Muscle of back (tissue), 11 donors: Measurements from ENCODE around the gene GOLGA3. TPM values are rescaled to one million over a fixed set of nuclear protein-coding genes. Genes with fewer than 3 reads are reported as not detected.
"Not testable (repeated sequence)": the region's sequence is repeated elsewhere in the genome, so short reads cannot be mapped to it uniquely, and the experiment has no call there.

Experiments
- DNase-seq, 3 donors: peaks; one replicate each; pipeline versions ENCODE4 v3.0.0 to v3.0.0-alpha.2; 2013
- polyA plus RNA-seq, 10 donors: library from polyadenylated mRNA; unstranded; fragments of 120-200 nt; gene quantifications; one replicate each; pipeline ENCODE4 v1.2.1, GENCODE V29; 2013; ENCODE audit not compliant: insufficient read length in 10 of 10

The GOLGA3 gene
- polyA plus RNA-seq, 10 donors = 33.7 to 46.8 (median 43.1) TPM

DNA sequence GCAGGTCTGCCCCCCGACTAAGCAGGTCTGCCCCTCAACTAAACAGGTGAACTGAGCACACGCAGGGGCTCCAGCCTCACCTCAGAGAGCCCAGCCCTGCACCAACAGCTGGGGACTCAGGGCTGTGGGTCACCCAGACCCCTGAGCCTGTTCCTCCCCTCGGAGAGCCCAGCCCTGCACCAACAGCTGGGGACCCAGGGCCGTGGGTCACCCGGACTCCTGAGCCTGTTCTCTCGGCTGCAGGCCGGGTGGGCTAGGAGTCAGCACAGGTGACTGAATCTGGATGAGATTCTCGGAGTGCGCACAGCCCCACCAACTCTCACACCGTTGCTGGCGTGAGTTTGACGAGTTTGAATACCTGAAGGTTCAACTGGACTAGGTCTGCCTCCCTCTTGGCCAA, 46.7 kb downstream of the GOLGA3 start:
- no peak for DNase-seq

DNA sequence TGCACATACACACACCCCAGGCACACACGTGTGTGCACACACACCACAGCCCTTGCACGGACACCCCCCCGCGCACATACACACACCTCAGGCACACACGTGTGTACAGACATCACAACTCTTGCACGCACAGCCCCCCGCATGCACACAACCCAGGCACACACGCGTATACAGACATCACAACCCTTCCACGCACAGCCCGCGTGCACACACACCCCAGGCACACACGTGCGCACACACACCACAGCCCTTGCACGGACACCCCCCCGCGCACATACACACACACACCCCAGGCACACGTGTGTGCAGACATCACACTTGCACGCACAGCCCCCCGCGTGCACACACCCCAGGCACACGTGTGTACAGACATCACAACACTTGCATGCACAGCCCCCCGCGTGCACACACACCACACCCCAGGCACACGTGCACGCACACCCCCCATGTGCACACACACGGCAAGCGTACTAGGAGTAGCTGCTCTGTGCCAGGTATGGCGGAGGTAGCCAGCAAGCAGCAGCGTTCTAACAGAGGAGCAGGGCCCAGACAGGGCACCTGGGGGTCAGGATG, 48.8 kb downstream of the GOLGA3 start:
- DNase-seq = no peak

DNA sequence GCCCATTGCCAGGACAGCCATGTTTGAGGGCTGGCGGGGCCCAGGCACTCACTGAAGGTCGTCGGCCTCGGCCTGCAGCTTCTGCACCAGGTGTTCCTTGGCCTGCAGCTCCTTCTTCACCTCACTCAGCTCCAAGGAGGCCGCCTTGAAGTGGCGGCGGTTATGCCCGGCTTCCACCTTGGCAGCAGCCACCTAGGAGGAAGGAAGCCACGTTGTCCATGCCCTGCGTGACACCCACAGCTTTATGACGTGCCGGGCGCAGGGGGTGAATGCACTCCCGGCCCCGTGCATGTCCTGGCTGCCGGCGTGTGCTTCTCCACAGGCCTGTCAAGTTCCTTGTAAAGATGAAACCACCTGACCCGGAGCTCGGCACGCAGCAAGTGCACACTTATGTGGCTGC, 51.1 kb downstream of the GOLGA3 start:
- no peak for DNase-seq

DNA sequence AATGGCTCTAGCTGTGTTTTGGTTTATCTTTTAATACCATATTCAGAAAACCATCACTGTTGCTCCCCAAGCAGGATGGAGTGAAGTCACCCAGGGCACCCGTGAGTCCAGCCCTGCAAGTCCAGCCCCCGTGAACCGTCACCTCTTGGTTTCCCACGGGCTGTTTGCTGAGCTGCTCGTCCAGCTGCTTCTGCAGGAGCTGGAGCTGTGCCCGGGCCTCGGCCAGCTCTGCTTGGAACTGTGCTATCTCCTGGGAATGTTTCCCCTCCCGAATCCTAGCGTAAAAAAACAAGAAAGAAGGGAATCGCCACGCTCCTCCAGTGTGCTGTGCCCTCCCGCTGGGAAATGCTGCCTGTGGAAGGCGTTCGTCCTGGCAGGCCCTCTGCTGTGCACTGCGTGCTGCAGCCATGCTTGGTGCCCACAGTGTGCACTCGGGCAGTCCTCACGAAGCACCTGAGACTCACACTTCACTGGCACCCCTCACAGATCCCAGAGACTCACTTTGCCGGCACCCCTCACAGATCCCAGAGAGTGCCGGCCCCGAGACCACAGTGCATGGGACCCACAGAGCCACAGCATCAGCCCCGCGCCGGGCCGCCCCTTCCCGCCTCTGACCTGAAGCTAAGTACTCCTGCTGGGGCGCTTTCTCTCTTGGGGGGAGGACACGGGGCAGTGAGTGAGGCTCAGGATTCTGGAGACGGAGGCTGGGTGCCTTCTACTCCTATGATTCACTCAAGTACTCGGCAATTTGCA, 51.7 kb downstream of the GOLGA3 start:
- peak; percentile 42 to 91 (median 76) for DNase-seq

DNA sequence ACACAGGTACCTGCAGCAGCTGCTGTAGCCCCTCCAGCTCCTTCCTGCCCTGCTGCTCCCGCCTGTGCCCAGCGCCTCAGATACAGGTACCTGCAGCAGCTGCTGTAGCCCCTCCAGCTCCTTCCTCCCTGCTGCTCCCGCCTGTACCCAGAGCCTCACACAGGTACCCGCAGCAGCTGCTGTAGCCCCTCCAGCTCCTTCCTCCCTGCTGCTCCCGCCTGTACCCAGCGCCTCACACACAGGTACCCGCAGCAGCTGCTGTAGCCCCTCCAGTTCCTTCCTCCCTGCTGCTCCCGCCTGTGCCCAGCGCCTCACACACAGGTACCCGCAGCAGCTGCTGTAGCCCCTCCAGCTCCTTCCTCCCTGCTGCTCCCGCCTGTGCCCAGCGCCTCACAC, 52.4 kb downstream of the GOLGA3 start:
- DNase-seq = not testable (repeated sequence)

DNA sequence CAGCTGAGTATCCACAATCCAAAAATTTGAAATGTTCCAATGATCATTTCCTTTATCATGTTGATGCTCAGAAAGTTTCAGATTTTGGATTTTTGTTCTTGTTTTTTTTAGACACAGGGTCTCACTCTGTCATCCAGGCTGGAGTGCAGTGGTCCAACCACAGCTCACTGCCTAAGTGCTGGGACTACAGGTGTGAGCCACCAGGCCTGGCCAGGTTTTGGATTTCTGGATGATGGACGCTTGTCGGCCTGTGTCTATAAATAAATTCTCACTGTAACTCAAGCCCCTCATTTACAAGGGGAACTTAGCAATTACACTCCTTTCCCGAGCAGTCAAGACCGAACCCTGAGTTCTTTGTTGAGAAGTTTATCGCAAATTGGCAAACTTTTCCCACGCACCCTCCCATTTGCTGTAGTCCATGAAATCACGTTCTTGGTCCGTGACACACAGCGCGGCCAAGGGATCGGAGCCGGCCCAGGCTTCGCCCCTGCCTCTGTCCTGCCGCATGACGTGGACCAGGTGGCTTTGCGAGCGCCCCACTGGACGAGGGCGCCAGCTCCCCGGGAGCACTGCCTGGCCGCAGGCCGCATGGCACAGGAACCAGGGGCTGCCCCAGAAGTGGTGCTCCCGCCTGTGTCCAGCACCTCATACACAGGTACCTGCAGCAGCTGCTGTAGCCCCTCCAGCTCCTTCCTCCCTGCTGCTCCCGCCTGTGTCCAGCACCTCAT, 53.0 kb downstream of the GOLGA3 start:
- DNase-seq = no peak

DNA sequence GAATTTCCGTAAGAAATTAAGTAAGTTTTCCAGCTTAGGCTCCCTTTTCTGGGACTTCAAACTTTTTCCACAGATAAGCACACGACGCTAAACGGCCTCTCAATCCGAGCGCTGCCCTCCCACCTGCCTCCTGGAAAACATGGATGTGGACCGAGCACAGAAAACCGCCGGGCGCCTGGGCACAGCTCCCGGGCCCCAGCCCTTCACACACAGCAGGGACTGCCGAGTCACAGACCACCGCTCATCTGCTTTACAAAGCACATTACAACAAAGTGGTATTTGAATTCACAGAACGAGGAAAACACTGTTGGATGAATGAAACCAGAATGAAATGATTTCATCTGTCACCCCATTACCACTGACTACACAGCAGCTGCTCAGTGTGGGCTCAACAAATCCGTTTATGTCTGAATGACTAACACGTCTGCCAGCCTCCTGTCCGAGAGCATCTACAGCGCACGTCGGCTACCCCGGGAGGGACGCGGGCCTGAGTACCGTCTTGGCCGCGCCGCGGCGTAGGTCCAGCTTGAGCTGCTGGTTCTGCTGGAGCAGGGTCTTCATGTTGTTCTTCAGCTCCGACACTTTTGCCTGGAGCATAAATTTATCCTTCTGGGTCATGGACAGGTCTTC, 53.9 kb downstream of the GOLGA3 start:
- DNase-seq = no peak

DNA sequence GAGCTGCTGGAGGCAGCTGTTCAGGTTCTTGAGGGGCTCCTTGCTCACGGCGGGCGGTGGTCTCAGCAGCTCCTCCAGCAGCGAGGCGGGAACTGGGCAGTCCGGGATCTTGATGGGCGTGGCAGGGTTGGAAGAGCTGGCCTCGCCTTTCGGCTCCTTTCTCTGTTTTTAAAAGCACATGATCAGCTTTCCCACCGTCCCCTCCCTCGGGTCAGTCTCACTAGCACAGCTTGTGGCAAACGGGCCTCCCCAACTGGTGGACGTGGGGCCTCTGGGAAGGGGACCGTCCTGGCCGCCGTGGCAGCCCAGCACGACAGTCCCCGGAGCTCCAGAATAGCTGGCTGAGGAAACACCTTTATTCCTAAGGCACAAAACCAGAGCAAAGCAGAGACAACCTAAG, 54.5 kb downstream of the GOLGA3 start:
- no peak for DNase-seq

DNA sequence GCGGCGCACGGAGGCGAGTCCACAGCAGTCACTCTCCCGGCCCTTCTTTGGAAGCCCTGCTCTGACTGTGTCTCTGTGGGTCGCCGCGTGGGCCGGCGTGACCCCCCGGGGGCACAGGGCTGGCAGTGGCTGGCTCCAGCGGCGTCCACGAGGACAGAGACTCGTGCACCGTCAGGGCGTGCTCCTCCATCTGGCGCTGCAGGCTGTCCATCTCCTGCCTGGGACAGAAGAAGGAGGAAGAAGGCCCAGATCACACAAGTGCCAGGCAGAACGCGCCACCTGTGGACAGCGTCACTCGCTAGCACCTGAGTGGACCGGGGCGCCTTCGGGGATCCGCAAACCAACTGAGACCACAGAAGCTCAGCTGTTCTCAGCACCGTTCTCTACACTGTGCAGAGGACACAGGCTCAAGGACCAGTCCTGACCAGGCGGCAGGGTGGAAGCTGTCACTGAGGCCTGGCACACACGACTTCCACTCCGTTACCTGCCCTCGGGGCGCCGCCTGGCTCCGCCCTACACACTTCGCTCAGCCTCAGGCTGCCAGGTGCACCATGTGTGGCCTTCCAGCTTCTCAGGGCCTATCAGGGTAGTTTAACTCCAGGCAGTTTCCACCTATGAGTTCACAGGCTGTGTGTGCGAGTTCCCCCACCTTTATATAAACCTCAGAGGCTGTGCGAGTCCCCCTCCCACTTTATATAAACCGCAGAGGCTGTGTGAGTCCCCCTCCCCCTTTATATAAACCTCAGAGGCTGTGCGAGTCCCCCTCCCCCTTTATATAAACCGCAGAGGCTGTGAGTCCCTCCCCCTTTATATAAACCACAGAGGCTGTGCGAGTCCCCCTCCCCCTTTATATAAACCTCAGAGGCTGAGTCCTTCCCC, 55.4 kb downstream of the GOLGA3 start:
- no peak for DNase-seq

DNA sequence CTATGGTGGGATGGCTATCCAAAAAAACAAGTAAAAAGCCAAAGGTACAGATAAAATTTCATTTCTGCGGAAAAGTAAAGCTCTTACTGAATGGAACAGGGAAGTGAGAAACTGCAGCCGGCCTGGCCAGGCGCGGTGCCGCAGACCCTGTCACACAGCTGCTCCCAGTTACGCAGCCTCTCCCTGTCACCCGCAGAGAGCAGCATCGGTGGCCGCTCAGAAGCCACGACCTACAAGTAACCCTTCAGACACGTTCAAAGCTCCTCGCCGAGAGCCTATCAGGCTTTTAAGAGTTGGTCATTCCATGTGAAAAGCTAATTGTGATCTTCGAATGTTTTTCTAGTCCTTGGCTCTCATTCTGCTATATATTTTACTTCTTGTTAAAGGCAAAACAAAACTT, 56.1 kb downstream of the GOLGA3 start:
- DNase-seq = no peak

DNA sequence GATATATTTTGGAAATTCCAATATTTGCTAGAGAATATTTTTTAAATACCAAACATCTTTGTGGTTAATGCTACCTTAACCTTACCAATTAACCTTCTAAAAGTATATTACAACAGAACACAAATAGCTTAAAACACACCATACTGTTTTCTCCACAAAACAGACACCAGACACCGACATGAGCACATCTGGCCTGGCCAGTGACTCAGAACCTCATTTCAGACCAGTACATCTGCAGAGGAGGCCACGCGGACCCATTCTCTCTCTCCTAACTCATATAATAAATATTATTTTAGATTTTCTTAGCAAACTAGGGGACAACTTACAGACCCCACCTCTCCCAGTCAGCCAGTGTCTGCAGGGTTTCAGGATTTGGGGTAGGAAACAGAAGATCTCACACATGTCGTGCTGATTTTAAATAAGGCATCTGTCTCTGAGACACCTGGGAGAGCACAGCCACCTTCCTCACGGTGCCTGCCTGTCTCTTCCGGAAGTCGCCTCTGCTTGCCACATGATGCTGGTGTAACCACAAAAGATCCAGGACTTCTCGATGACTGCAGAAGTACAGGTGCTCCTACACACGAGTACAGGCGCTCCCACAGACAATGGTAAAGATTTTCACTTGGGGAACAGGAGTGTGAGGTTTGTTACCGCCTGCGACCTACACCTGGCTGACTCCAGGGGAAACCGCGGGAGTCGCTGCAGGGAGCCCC, 57.4 kb downstream of the GOLGA3 start:
- DNase-seq = no peak

DNA sequence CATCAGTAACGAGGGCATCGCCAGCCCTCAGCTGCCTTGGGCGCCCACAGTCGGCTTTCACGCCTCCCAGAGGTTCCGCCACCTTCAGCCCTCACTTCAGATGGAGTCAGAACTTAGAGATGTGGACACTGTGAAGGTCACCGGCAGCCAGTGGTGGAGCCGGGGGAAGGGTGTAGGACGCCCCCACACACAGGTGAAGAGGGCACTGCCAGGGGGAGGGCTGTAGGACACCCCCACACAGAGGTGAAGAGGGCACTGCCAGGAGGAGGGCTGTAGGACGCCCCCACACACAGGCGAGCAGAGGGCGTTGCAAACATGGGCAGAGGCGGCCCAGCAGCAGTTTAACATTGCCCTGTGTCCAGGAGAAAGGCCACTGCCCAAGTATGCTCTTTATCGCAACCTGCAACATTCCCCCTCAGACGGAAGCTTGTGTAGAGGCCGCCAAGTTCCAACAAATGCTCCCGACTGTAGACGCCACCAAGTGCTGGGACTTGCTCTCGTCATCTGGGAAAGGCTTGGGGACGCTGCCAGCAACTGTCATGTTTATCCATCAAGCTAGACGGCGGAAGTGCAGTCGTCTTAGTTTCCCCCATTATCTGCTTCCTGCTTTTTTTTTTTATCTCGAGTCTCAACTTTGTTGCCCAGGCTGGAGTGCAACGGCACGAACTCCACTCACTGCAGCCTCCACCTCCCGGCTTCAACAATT, 62.1 kb downstream of the GOLGA3 start:
- peak; percentile 34 to 52 (median 42) for DNase-seq

DNA sequence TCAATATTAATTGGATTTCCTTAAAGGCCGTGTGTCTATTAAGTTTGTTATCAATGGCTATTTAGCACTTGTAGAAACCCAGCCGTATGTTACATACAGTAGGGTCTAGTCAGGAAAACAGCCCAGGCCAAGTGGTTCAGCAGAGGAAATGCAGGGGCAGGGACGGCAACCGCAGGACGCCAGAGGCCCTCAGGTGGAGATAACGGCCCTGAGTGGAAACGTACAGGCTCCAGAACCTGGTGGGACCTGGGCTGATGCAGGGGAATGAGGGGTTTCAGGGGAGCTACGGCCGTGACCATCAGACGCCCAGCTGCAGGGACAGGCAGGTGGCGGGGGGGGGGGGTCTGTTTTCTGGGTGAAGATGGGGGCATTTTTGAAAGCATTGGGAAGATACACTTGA, 63.3 kb downstream of the GOLGA3 start:
- DNase-seq = no peak

DNA sequence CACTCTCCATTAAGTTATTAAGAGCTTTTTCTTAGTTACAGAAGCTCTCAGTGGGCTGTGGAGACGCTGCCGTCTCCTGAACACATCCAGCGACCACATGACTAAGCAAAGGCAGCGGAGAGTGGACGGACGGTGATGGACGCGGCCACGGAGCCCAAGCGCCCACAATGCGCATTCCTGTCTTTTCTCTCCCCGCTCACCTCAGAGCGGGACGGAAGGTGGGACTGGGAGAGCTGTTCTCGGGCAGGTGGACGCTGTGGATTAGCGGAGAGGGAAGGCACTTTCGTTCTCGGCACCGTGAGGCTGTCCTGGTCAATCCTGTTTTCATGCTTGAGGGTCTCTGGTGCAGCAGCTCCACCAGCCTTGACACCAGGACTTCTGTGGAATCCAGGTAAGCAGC, 64.4 kb downstream of the GOLGA3 start:
- no peak for DNase-seq

DNA sequence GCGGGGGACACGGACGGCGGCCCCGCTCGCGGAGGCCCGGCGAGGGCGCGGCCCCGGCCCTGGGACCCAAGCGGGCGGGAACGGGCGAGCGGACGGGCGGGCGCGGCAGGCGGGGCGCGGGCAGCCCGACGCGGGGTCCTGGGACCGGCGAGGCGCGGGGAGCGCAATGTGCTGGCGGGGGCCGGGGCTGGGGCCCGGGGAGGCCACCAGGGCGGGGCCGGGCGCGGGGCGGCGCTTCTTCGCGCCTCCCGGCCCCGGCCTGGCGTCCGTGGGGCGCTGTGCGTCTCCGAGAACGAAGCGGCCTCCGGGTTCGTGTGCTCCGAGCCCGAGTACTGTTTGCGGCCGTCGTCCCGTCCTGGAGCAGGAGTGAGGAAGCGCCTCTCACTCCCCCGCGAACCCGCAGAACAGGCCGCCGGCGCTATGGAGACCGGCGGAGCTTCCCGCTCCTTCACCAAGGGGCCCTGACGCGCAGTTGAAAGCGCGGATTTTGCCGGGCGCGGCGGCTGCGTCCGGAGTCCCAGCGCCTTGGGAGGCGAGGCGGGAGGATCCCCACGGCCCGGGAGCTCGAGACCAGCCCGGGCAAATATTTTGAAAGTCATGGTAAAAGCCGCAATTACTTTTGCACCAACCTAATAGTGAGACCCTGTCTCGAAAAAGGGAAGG, 66.6 kb downstream of the GOLGA3 start:
- peak; percentile 91 to 96 (median 92) for DNase-seq

DNA sequence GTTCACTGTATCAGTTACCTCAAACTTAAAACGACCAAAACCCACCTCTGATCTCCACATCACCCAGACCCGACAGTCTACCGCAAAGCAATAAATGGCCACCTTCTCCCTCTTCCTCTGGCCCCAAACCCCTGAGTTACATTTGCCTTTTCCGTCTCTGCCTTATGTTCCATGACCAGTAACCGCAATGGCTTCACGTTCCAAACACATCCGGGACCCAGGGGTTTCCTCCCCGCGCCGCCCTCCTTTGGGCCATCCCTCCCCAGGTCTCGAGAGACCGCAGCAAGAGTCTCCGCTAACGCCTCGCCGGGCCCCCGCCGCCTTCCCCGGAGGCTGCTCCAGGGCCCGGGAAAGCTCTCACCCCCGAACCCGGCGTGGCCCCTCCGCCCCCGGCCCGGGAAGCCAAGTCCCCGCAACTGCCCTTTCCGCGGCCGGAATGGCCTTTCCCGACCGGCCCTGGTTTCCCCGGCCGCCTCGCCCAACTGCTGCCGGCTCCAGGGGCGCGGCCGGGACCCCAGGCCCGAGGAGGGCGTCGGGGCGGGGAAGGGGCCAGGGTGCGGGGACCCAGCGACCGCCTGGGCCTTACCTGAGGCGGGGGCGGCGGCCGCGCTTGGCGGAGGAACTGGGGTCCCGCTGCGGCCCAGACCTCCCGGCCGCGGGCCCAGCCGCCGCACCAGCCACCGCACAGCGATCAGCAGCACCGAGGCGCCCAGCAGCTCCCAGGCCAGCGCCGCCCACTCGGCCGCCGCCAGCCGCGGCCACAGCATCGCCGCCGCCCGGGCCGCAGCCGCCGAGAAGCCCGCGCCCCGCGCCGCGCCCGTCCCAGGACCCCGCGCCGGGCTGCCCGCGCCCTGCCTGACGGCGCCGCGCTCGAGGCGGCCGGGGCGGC, 67.4 kb downstream of the GOLGA3 start, which contains the start of gene ANKLE2:
ANKLE2 (minus strand) TSS at position 801 of the 889 bp plus-strand sequence; CDS start at position 767, 34 bp downstream.
- peak in 2 of 3 donors; percentile 31 to 59 for DNase-seq

DNA sequence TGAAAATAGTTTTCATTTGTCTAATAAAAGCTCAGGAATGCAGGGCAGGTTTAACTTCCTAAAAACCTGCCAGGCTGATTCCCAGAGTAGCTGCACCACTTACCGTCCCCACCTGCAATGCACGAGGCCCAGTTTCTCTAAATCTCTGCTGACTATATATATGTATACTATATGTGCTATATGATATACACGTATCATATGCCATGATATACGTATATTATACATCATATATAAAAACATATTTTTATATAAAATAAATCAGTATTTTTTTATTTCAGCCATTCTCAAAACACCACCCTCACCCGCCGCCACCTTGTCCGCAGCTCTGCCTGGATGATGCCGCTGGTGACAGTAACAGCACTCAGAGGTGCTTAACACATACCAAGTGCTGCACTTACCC, 69.3 kb downstream of the GOLGA3 start:
- no peak for DNase-seq

DNA sequence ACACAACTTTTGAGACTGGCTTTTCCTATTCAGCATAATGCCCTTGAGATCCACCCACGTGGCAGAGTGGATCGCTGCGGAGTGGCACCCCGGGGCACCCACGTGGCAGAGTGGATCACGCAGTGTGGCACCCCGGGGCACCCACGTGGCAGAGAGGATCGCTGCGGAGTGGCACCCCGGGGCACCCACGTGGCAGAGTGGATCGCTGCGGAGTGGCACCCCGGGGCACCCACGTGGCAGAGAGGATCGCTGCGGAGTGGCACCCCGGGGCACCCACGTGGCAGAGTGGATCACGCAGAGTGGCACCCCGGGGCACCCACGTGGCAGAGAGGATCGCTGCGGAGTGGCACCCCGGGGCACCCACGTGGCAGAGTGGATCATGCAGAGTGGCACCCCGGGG, 69.8 kb downstream of the GOLGA3 start:
- DNase-seq = not testable (repeated sequence)
